DND-41 (cell line): ENCODE measurements around the gene SNORC.

Experiments used
- ATAC-seq: fragments of 200-7000 bp; cut with Tn5 transposase; 3 replicates; pipeline ENCODE4 v1.9.1; 2021; ENCODE audit warnings: low read depth; ENCODE audit not compliant: insufficient read depth
- DNase-seq: peaks from one replicate; pipeline ENCODE4 v3.0.0-alpha.2; 2020
- H2AFZ ChIP-seq: 2 replicates; pipeline ENCODE4 v1.6.0; 2012; ENCODE audit warnings: low read depth, low read length
- H3K27ac ChIP-seq: 2 replicates; pipeline ENCODE4 v1.5.1; 2012; ENCODE audit warnings: low read length, inconsistent platforms
- H3K27me3 ChIP-seq: fragments of 200-600 bp; sonication (generic); 2 replicates; pipeline ENCODE4 v1.6.0; 2012; ENCODE audit warnings: low read length, mild to moderate bottlenecking, inconsistent platforms; ENCODE audit not compliant: insufficient read depth, poor library complexity
- H3K36me3 ChIP-seq: 2 replicates; pipeline ENCODE4 v1.5.1; 2012; ENCODE audit warnings: low read length, inconsistent platforms; ENCODE audit not compliant: insufficient read depth
- H3K4me1 ChIP-seq: 2 replicates; pipeline ENCODE4 v1.5.1; 2012; ENCODE audit warnings: mild to moderate bottlenecking, low read length; ENCODE audit not compliant: insufficient read depth
- H3K4me2 ChIP-seq: 2 replicates; pipeline ENCODE4 v1.6.0; 2012; ENCODE audit warnings: mild to moderate bottlenecking, moderate library complexity, low read length, inconsistent platforms; ENCODE audit not compliant: insufficient read depth
- H3K4me3 ChIP-seq, 2 experiments: fragments of 200-600 bp in 1 of 2; shearing (Covaris generic) in 1 of 2; 2 replicates each; pipeline ENCODE4 v1.5.1; 2012 to 2016; ENCODE audit warnings: inconsistent platforms in 2 of 2, low read length in 2 of 2, mild to moderate bottlenecking in 2 of 2, low read depth in 1 of 2, moderate library complexity in 1 of 2
- H3K79me2 ChIP-seq: 2 replicates; pipeline ENCODE4 v1.6.0; 2012; ENCODE audit warnings: low read length, inconsistent platforms; ENCODE audit not compliant: insufficient read depth
- H3K9ac ChIP-seq: 2 replicates; pipeline ENCODE4 v1.6.0; 2012; ENCODE audit warnings: low read depth, mild to moderate bottlenecking, inconsistent platforms, low read length, moderate library complexity
- H3K9me3 ChIP-seq: 2 replicates; pipeline ENCODE4 v1.5.1; 2012; ENCODE audit warnings: low read length, moderate library complexity, mild to moderate bottlenecking, inconsistent platforms; ENCODE audit not compliant: insufficient read depth, severe bottlenecking
- H4K20me1 ChIP-seq: 2 replicates; pipeline ENCODE4 v1.6.0; 2012; ENCODE audit warnings: low read length; ENCODE audit not compliant: insufficient read depth
- CTCF ChIP-seq: IDR thresholded peaks from 2 replicates; pipeline ENCODE4 v1.5.1; 2012; ENCODE audit warnings: borderline replicate concordance, low read length, moderate library complexity, mild to moderate bottlenecking; ENCODE audit not compliant: poor library complexity, severe bottlenecking; ENCODE audit errors: extremely low read depth
- EZH2 ChIP-seq: IDR thresholded peaks from 3 replicates; pipeline ENCODE4 v1.6.1; 2012; ENCODE audit warnings: borderline replicate concordance, low read depth, mild to moderate bottlenecking, moderate library complexity, low read length, inconsistent platforms; ENCODE audit not compliant: severe bottlenecking

SNORC gene

GRCh38 chr2:232873909-232874641, 4.0 kb downstream of the SNORC start:
- H3K4me1 ChIP-seq: no peaks in the 10 kb centered on the region
- no peak overlapping the region for H2AFZ ChIP-seq
- H3K36me3 ChIP-seq: no peaks in the 10 kb centered on the region
- H3K9ac ChIP-seq: no peak overlapping the region
- no peak overlapping the region for H3K27ac ChIP-seq
- H3K4me3 ChIP-seq: no peak overlapping the region
- DNase-seq: no peak
- H3K27me3 ChIP-seq: no peaks in the 10 kb centered on the region
- no peak for ATAC-seq
- TF ChIP-seq EZH2 (no peak), CTCF (no peak)
- H3K79me2 ChIP-seq: no peaks in the 10 kb centered on the region
- H4K20me1 ChIP-seq: no peaks in the 10 kb centered on the region
- H3K9me3 ChIP-seq: no peaks in the 10 kb centered on the region
- no peak overlapping the region for H3K4me2 ChIP-seq

- DNase-seq: no peak
- no peak for TF ChIP-seq CTCF
- TF ChIP-seq EZH2: no peak
These were observed 4.7 kb downstream of the SNORC start for GRCh38 chr2:232874677-232875223.

DNA sequence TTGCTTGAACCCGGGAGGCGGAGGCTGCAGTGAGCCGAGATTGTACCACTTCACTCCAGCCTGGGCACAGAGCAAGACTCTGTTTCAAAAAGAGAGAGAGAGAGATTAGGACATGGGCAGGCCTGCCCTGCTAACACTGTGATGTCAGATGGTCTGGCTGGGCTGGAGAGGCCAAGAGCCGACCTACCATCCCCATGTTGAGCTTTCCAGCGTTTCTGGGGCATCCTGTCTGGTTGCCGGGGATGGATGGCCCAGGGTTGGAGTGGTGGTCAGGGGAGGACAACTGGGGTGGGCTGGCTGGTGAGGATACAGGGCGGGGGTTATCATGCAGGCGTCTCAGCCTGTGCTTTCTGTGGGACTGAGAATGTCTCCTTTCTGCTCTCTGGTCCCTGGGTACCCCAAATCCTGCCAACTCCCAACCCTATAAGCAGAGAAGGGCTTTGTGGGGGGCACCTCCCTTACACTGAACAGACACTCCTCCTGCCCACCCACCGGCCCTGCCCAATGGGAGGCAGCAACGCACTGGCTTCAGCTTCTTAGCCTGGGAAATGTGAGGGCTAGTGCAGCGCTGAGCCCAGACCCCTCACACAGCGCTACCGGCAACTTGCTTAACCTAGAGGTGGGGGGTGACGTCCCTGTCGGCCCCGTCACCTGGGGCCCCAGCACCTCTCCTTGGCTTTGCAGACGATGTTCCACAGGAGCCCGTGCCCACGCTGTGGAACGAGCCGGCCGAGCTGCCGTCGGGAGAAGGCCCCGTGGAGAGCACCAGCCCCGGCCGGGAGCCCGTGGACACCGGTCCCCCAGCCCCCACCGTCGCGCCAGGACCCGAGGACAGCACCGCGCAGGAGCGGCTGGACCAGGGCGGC, 5.4 kb downstream of the SNORC start:
- no peaks in the 10 kb centered on the region for H4K20me1 ChIP-seq
- no peak for ATAC-seq
- H3K9ac ChIP-seq: no peak overlapping the region
- H3K79me2 ChIP-seq: no peaks in the 10 kb centered on the region
- TF ChIP-seq EZH2: no peak
- TF ChIP-seq CTCF: peak; percentile 24
- H3K4me1 ChIP-seq: no peaks in the 10 kb centered on the region
- H3K4me2 ChIP-seq: no peak overlapping the region
- H3K27me3 ChIP-seq: no peaks in the 10 kb centered on the region
- no peak for DNase-seq
- H2AFZ ChIP-seq: no peak overlapping the region
- no peak overlapping the region for H3K4me3 ChIP-seq
- no peak overlapping the region for H3K27ac ChIP-seq
- H3K36me3 ChIP-seq: no peaks in the 10 kb centered on the region
- H3K9me3 ChIP-seq: no peaks in the 10 kb centered on the region

More at GRCh38 chr2:232874677-232875223, 4.7 kb downstream of the SNORC start:
- no peak overlapping the region for H3K9ac ChIP-seq
- H3K4me2 ChIP-seq: no peak overlapping the region
- H3K4me3 ChIP-seq: no peak overlapping the region
- H3K9me3 ChIP-seq: no peaks in the 10 kb centered on the region
- no peaks in the 10 kb centered on the region for H4K20me1 ChIP-seq
- H3K27ac ChIP-seq: no peak overlapping the region
- no peaks in the 10 kb centered on the region for H3K36me3 ChIP-seq
- H3K4me1 ChIP-seq: no peaks in the 10 kb centered on the region
- no peak for ATAC-seq
- H3K27me3 ChIP-seq: no peaks in the 10 kb centered on the region
- H3K79me2 ChIP-seq: no peaks in the 10 kb centered on the region
- H2AFZ ChIP-seq: no peak overlapping the region
